ENCODE data around the gene SCD5. TPM values are rescaled to one million over a fixed set of nuclear protein-coding genes. Genes with fewer than 3 reads are reported as not detected.

SCD5 gene
- total and polyA plus RNA-seq, 2 of the 4 experiments (the other 2 are of a cell fraction), result 12.4 to 13.5 TPM

GRCh38 chr4:82745173-82745842, 53.3 kb downstream of the SCD5 start (continued):
- no peak for TF ChIP-seq SMC3 (IDR thresholded peaks at IDR 0.05; ENCODE audit: low read depth, low read length)

- Histone ChIP-seq H4K5ac (ENCODE audit: low read depth, low read length) (no peak overlapping the region; the same call in 1 of the 2 replicates), H3K27me3 (ENCODE audit: control insufficient read depth, insufficient read depth, low read length) (no peaks in the 10 kb centered on the region), H3K4me1 (ENCODE audit: control insufficient read depth, insufficient read depth, low read length) (peaks cover 8% of the 10 kb centered on the region), H2BK15ac (ENCODE audit: low read depth, low read length) (no peak overlapping the region), H3K23ac (ENCODE audit: low read depth, low read length) (no peak overlapping the region), H4K20me1 (ENCODE audit: insufficient read depth, low read length) (no peaks in the 10 kb centered on the region), H3K9me3 (ENCODE audit: control insufficient read depth, insufficient read depth, low read length) (no peaks in the 10 kb centered on the region), H3K9me1 (ENCODE audit: insufficient read depth, low read length) (peaks cover 2% of the 10 kb centered on the region; the same call in 1 of the 2 replicates), H3K27ac (ENCODE audit: insufficient read depth, low read length) (no peak overlapping the region), H2BK5ac (ENCODE audit: low read depth, low read length, poor library complexity, severe bottlenecking) (peak overlapping the region; percentile 65), H2AK5ac (ENCODE audit: low read depth, low read length) (peak overlapping the region; percentile 75; the same call in 1 of the 2 replicates), H2AFZ (replicated peaks; ENCODE audit: low read length, poor library complexity) (no peak overlapping the region), H3K4me3 (ENCODE audit: insufficient read depth, low read depth, low read length) (no peak overlapping the region), H2AK9ac (replicated peaks; ENCODE audit: low read depth, low read length, poor library complexity) (no peak overlapping the region), H2BK20ac (ENCODE audit: low read depth, low read length) (peak overlapping the region; percentile 12; the same call in 1 of the 2 replicates), H2BK120ac (ENCODE audit: low read depth, low read length) (0 out of 2 replicates have a peak overlapping the region, but pooled peaks have one; percentile 7), H4K91ac (ENCODE audit: insufficient read depth, low read depth, low read length) (peak overlapping the region; percentile 14; the same call in 1 of the 2 replicates), H3K56ac (ENCODE audit: extremely low read depth, insufficient read depth, low read length) (no peak overlapping the region), H3K79me1 (ENCODE audit: low read depth in 1 of 2, low read length in 2 of 2) (peaks cover 0 to 5% of the 10 kb centered on the region in 2 experiments; a peak in 2 of 4 replicates), H3K4ac (ENCODE audit: low read depth, low read length) (no peak overlapping the region; the same call in 1 of the 2 replicates), H3K9ac (ENCODE audit: low read depth, low read length) (no peak overlapping the region), H3K18ac (ENCODE audit: low read depth, low read length) (peak overlapping the region; percentile 31; the same call in 1 of the 2 replicates), H3K36me3 (ENCODE audit: control insufficient read depth, insufficient read depth, low read length) (no peaks in the 10 kb centered on the region), H4K8ac (ENCODE audit: low read depth in 2 of 2, low read length in 2 of 2) (peak overlapping the region in 1 of 2 experiments; percentile 19; a peak in 2 of 4 replicates), H3K14ac (replicated peaks; ENCODE audit: low read depth, low read length) (peak overlapping the region; percentile 52; the same call in 1 of the 2 replicates), H3K4me2 (ENCODE audit: low read depth, low read length) (no peak overlapping the region)
- POLR2A ChIA-PET (ENCODE audit: unreplicated experiment), result no interaction called here
- dilution Hi-C loops (cut with HindIII; ENCODE audit: low sequenced_read_pairs, unreplicated experiment) (no loop called here), in situ Hi-C loops (cut with MboI; ENCODE audit: low sequenced_read_pairs) (no loop called here), intact Hi-C loops (cut with micrococcal nuclease) (no loop called here)
- no TSS peak for BruUV-seq (replicated peaks)
- no peak for DNase-seq
- TF ChIP-seq CEBPB (IDR thresholded peaks at IDR 0.05; ENCODE audit: low read depth, low read length) (peak; percentile 81), RFX5 (IDR thresholded peaks at IDR 0.05; ENCODE audit: low read depth, low read length) (no peak)
- WGBS, 2 experiments (ENCODE audit: extremely low coverage in 2 of 2, insufficient read length in 1 of 2), result 100% methylated on average over 1 of the region's 5 CpGs; no CpG with 5 or more reads in 1 of the 2 experiments
- CTCF ChIA-PET, result no interaction called here
- ATAC-seq (ENCODE audit: low read depth), result no peak
Measured at GRCh38 chr4:82744284-82744968, 54.2 kb downstream of the SCD5 start.

Data from IMR-90 (cell line).